SK-N-MC (cell line): ENCODE measurements around the gene PRDM16.

Experiments
- DNase-seq: peaks from one replicate; pipeline ENCODE4 v3.0.0-alpha.2; 2011; ENCODE audit warnings: low read depth, low spot score
- H3K27ac ChIP-seq: fragments of 200-600 bp; sonication (generic); 2 replicates; pipeline ENCODE4 v1.5.1; 2016; ENCODE audit warnings: mixed run types
- H3K36me3 ChIP-seq: fragments of 200-600 bp; sonication (generic); 2 replicates; pipeline ENCODE4 v1.6.1; 2017; ENCODE audit warnings: antibody characterized with exemption, low read length, mixed read lengths; ENCODE audit not compliant: insufficient read depth
- H3K4me3 ChIP-seq: fragments of 200-600 bp; sonication (generic); 2 replicates; pipeline ENCODE4 v1.5.1; 2016
- H3K9ac ChIP-seq: fragments of 200-600 bp; sonication (generic); 2 replicates; pipeline ENCODE4 v1.8.0; 2017; ENCODE audit warnings: mixed run types, mixed read lengths; ENCODE audit not compliant: insufficient read length
- H3K9me3 ChIP-seq: fragments of 200-600 bp; sonication (generic); 2 replicates; pipeline ENCODE4 v1.6.1; 2017; ENCODE audit warnings: low read depth, mild to moderate bottlenecking, antibody characterized with exemption, low read length, moderate library complexity, mixed read lengths
- EZH2 ChIP-seq: fragments of 200-600 bp; sonication (generic); IDR thresholded peaks from one replicate; pipeline ENCODE4 v1.6.1; 2017; ENCODE audit warnings: antibody characterized with exemption
- FOXP2 ChIP-seq: optimal IDR thresholded peaks from 2 replicates; pipeline ENCODE3; 2011; ENCODE audit warnings: mild to moderate bottlenecking, moderate library complexity; ENCODE audit not compliant: insufficient read depth; ENCODE audit errors: extremely low read length, control extremely low read depth
- POLR2AphosphoS5 ChIP-seq: IDR thresholded peaks from 2 replicates; pipeline ENCODE4 v1.6.1; 2012; ENCODE audit warnings: mild to moderate bottlenecking, low read depth, low read length, borderline replicate concordance

The PRDM16 gene

GRCh38 chr1:3060127-3060526 is 8.9 kb upstream of the PRDM16 start:
- H3K9me3 ChIP-seq, result no peaks in the 10 kb centered on the region
- no peak overlapping the region for H3K9ac ChIP-seq
- no peak overlapping the region for H3K27ac ChIP-seq
- TF ChIP-seq EZH2 (no peak), POLR2AphosphoS5 (no peak), FOXP2 (no peak)
- H3K36me3 ChIP-seq, result no peaks in the 10 kb centered on the region
- H3K4me3 ChIP-seq, result no peak overlapping the region
- DNase-seq, result no peak

- no peak for DNase-seq
- TF ChIP-seq FOXP2 (no peak), EZH2 (no peak), POLR2AphosphoS5 (no peak)
- no peak overlapping the region for H3K4me3 ChIP-seq
- no peak overlapping the region for H3K27ac ChIP-seq
- no peak overlapping the region for H3K9ac ChIP-seq
- no peaks in the 10 kb centered on the region for H3K36me3 ChIP-seq
- H3K9me3 ChIP-seq, result no peaks in the 10 kb centered on the region
Measured at GRCh38 chr1:3060601-3061551, 8.1 kb upstream of the PRDM16 start.

GRCh38 chr1:3061566-3061965 is 7.4 kb upstream of the PRDM16 start:
- Histone ChIP-seq H3K9me3 (no peaks in the 10 kb centered on the region), H3K36me3 (no peaks in the 10 kb centered on the region), H3K27ac (no peak overlapping the region), H3K4me3 (no peak overlapping the region), H3K9ac (no peak overlapping the region)
- DNase-seq, result no peak
- TF ChIP-seq EZH2 (no peak), POLR2AphosphoS5 (no peak), FOXP2 (no peak)

- TF ChIP-seq EZH2 (no peak), POLR2AphosphoS5 (no peak), FOXP2 (no peak)
- Histone ChIP-seq H3K9me3 (no peaks in the 10 kb centered on the region), H3K36me3 (no peaks in the 10 kb centered on the region), H3K9ac (no peak overlapping the region), H3K27ac (no peak overlapping the region), H3K4me3 (no peak overlapping the region)
- no peak for DNase-seq
Measured at GRCh38 chr1:3061981-3062615, 6.9 kb upstream of the PRDM16 start.

- no peak for DNase-seq
- no peaks in the 10 kb centered on the region for H3K36me3 ChIP-seq
- H3K9ac ChIP-seq, result no peak overlapping the region
- TF ChIP-seq FOXP2 (no peak), POLR2AphosphoS5 (no peak), EZH2 (no peak)
- H3K27ac ChIP-seq, result no peak overlapping the region
- no peak overlapping the region for H3K4me3 ChIP-seq
- no peaks in the 10 kb centered on the region for H3K9me3 ChIP-seq
Measured at GRCh38 chr1:3062616-3063378, 6.2 kb upstream of the PRDM16 start.

GRCh38 chr1:3063379-3064295 is 5.4 kb upstream of the PRDM16 start:
- no peak for DNase-seq
- TF ChIP-seq POLR2AphosphoS5, result no peak
- peak; percentile 69 for TF ChIP-seq EZH2
- TF ChIP-seq FOXP2, result no peak
- no peak overlapping the region for H3K27ac ChIP-seq
- no peak overlapping the region for H3K9ac ChIP-seq
- H3K9me3 ChIP-seq, result no peaks in the 10 kb centered on the region
- no peaks in the 10 kb centered on the region for H3K36me3 ChIP-seq
- no peak overlapping the region for H3K4me3 ChIP-seq

GRCh38 chr1:3064296-3064850 is 4.6 kb upstream of the PRDM16 start:
- DNase-seq, result no peak
- TF ChIP-seq FOXP2 (no peak), EZH2 (no peak), POLR2AphosphoS5 (no peak)
- Histone ChIP-seq H3K4me3 (no peak overlapping the region), H3K9ac (no peak overlapping the region), H3K27ac (no peak overlapping the region), H3K9me3 (no peaks in the 10 kb centered on the region), H3K36me3 (no peaks in the 10 kb centered on the region)

GRCh38 chr1:3064901-3065300 is 4.1 kb upstream of the PRDM16 start:
- TF ChIP-seq FOXP2, result no peak
- TF ChIP-seq EZH2, result no peak
- no peak for TF ChIP-seq POLR2AphosphoS5
- Histone ChIP-seq H3K36me3 (no peaks in the 10 kb centered on the region), H3K9me3 (no peaks in the 10 kb centered on the region), H3K9ac (no peak overlapping the region), H3K27ac (no peak overlapping the region), H3K4me3 (no peak overlapping the region)
- no peak for DNase-seq
